Right lobe of liver (tissue), 4 donors: ENCODE measurements around the gene PNLDC1.

Experiments
- CTCF ChIP-seq, 4 donors: fragments of 200-600 bp in 3 of 4; fragments of 450-650 bp in 1 of 4; IDR thresholded peaks; one replicate each; pipeline versions ENCODE4 v1.5.1 to v1.8.0; 2016 to 2022; ENCODE audit warnings: antibody characterized with exemption in 4 of 4, mild to moderate bottlenecking in 2 of 4
- POLR2A ChIP-seq: fragments of 450-650 bp; IDR thresholded peaks from one replicate; pipeline ENCODE4 v1.6.1; 2017; ENCODE audit warnings: antibody characterized with exemption, mild to moderate bottlenecking
- donor health status: DM: no; HTN: no; CAD: no.
- donor health status: DM: no; HTN: no; CAD: no.
- donor health status: DM: no; HTN: yes; CAD: no.

GRCh38 chr6:159830501-159831372 is 30.7 kb downstream of the PNLDC1 start:
- no peak for TF ChIP-seq CTCF (IDR thresholded peaks at IDR 0.05)
- TF ChIP-seq POLR2A: no peak
